ENCODE data around the gene GIPR.
A peak's percentile ranks its signal among the peaks of the same experiment; 100 is the strongest.

GIPR gene

DNA sequence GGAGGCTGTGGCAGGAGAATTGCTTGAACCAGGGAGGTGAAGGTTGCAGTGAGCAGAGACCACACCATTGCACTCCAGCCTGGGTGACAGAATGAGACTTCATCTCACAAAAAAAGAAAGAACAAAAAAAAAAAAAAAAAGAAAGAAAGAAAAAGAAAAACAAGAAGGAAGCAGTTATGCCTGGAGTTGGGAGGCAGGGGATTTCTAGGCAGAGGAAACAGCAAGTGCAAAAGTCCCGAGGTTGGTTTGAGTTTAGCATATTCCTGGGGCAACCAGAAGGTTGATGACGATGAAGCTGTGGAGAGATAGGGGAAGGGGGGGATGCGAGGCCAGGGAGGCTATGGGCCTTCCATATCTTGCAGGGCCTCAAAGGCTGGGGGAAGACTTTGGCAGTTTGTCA is 17.3 kb upstream of the GIPR start:
- Histone ChIP-seq H2BK120ac (ENCODE audit: low read depth, low read length) (no peak overlapping the region), H3K18ac (ENCODE audit: low read depth in 1 of 2, low read length in 2 of 2) (no peak overlapping the region), H3K23ac (ENCODE audit: low read length in 2 of 2) (no peak overlapping the region), H2BK5ac (ENCODE audit: low read depth, low read length, poor library complexity, severe bottlenecking) (no peak overlapping the region), H3K4ac (ENCODE audit: low read depth in 1 of 2, low read length in 2 of 2) (no peak overlapping the region), H3K4me1 (ENCODE audit: control insufficient read depth, insufficient read depth, low read depth, low read length) (peaks cover 1% of the 10 kb centered on the region), H3K79me1 (replicated peaks; ENCODE audit: low read length, poor library complexity, severe bottlenecking) (no peaks in the 10 kb centered on the region), H4K8ac (ENCODE audit: low read length) (no peak overlapping the region), H3K27me3 (ENCODE audit: control insufficient read depth in 1 of 2, insufficient read depth in 1 of 2, low read length in 2 of 2) (peaks cover 0 to 15% of the 10 kb centered on the region in 2 experiments), H3K27ac (ENCODE audit: low read length, poor library complexity, severe bottlenecking) (no peak overlapping the region), H4K91ac (ENCODE audit: low read length) (no peak overlapping the region), H3K4me2 (ENCODE audit: low read length, poor library complexity, severe bottlenecking) (no peak overlapping the region), H2BK15ac (ENCODE audit: low read depth, poor library complexity, severe bottlenecking) (no peak overlapping the region), H2AFZ (ENCODE audit: low read depth, low read length) (no peak overlapping the region), H2AK5ac (ENCODE audit: low read length, severe bottlenecking) (no peak overlapping the region), H3K4me3 (ENCODE audit: insufficient read depth in 1 of 2, low read depth in 1 of 2, low read length in 2 of 2) (no peak overlapping the region), H3K9me3 (ENCODE audit: control insufficient read depth, low read length) (no peaks in the 10 kb centered on the region), H2BK12ac (ENCODE audit: low read length in 2 of 2) (no peak overlapping the region), H3K36me3 (ENCODE audit: control insufficient read depth in 1 of 2, insufficient read depth in 2 of 2, low read depth in 1 of 2, low read length in 2 of 2) (no peaks in the 10 kb centered on the region), H3K14ac (ENCODE audit: low read length in 2 of 2) (no peak overlapping the region), H3K9ac (ENCODE audit: low read length) (no peak overlapping the region)
- 83% methylated on average over 3 of the region's 3 CpGs for WGBS
- no peak for DNase-seq

GRCh38 chr19:45653634-45654033 is 14.4 kb upstream of the GIPR start:
- no peak overlapping the region for H3K4me2 ChIP-seq (ENCODE audit: low read length, poor library complexity, severe bottlenecking)
- no peak overlapping the region for H3K4ac ChIP-seq (ENCODE audit: low read depth in 1 of 2, low read length in 2 of 2)
- H2BK120ac ChIP-seq (ENCODE audit: low read depth, low read length) = no peak overlapping the region
- no peak overlapping the region for H3K27ac ChIP-seq (ENCODE audit: low read length, poor library complexity, severe bottlenecking)
- no peak overlapping the region for H3K18ac ChIP-seq (ENCODE audit: low read depth in 1 of 2, low read length in 2 of 2)
- H3K27me3 ChIP-seq (ENCODE audit: control insufficient read depth in 1 of 2, insufficient read depth in 1 of 2, low read length in 2 of 2) = peaks cover 8 to 12% of the 10 kb centered on the region in 2 experiments
- no peak overlapping the region for H2AFZ ChIP-seq (ENCODE audit: low read depth, low read length)
- no peak overlapping the region for H3K9ac ChIP-seq (ENCODE audit: low read length)
- H3K36me3 ChIP-seq (ENCODE audit: control insufficient read depth in 1 of 2, insufficient read depth in 2 of 2, low read depth in 1 of 2, low read length in 2 of 2) = no peaks in the 10 kb centered on the region
- 51% methylated on average over 5 of the region's 5 CpGs for WGBS
- no peak overlapping the region for H2BK12ac ChIP-seq (ENCODE audit: low read length in 2 of 2)
- H2AK5ac ChIP-seq (ENCODE audit: low read length, severe bottlenecking) = no peak overlapping the region
- H4K8ac ChIP-seq (ENCODE audit: low read length) = no peak overlapping the region
- no peak overlapping the region for H3K14ac ChIP-seq (ENCODE audit: low read length in 2 of 2)
- H3K4me1 ChIP-seq (ENCODE audit: control insufficient read depth, insufficient read depth, low read depth, low read length) = peaks cover 2% of the 10 kb centered on the region
- no peak overlapping the region for H3K23ac ChIP-seq (ENCODE audit: low read length in 2 of 2)
- no peak for DNase-seq
- H4K91ac ChIP-seq (ENCODE audit: low read length) = no peak overlapping the region
- H2BK5ac ChIP-seq (ENCODE audit: low read depth, low read length, poor library complexity, severe bottlenecking) = no peak overlapping the region
- H3K79me1 ChIP-seq (replicated peaks; ENCODE audit: low read length, poor library complexity, severe bottlenecking) = no peaks in the 10 kb centered on the region
- no peak overlapping the region for H2BK15ac ChIP-seq (ENCODE audit: low read depth, poor library complexity, severe bottlenecking)
- H3K4me3 ChIP-seq (ENCODE audit: insufficient read depth in 1 of 2, low read depth in 1 of 2, low read length in 2 of 2) = no peak overlapping the region
- no peaks in the 10 kb centered on the region for H3K9me3 ChIP-seq (ENCODE audit: control insufficient read depth, low read length)

- Histone ChIP-seq H3K4me3 (ENCODE audit: insufficient read depth in 1 of 2, low read depth in 1 of 2, low read length in 2 of 2) (no peak overlapping the region), H3K79me1 (replicated peaks; ENCODE audit: low read length, poor library complexity, severe bottlenecking) (no peaks in the 10 kb centered on the region), H2BK15ac (ENCODE audit: low read depth, poor library complexity, severe bottlenecking) (no peak overlapping the region), H4K8ac (ENCODE audit: low read length) (no peak overlapping the region), H3K9me3 (ENCODE audit: control insufficient read depth, low read length) (no peaks in the 10 kb centered on the region), H3K27ac (ENCODE audit: low read length, poor library complexity, severe bottlenecking) (no peak overlapping the region), H2AFZ (ENCODE audit: low read depth, low read length) (no peak overlapping the region), H2BK12ac (ENCODE audit: low read length in 2 of 2) (no peak overlapping the region), H3K27me3 (ENCODE audit: control insufficient read depth in 1 of 2, insufficient read depth in 1 of 2, low read length in 2 of 2) (peaks cover 19 to 23% of the 10 kb centered on the region in 2 experiments), H4K91ac (ENCODE audit: low read length) (no peak overlapping the region), H2BK5ac (ENCODE audit: low read depth, low read length, poor library complexity, severe bottlenecking) (no peak overlapping the region), H3K18ac (ENCODE audit: low read depth in 1 of 2, low read length in 2 of 2) (no peak overlapping the region), H3K23ac (ENCODE audit: low read length in 2 of 2) (no peak overlapping the region), H2BK120ac (ENCODE audit: low read depth, low read length) (no peak overlapping the region), H3K4me2 (ENCODE audit: low read length, poor library complexity, severe bottlenecking) (no peak overlapping the region), H3K4me1 (ENCODE audit: control insufficient read depth, insufficient read depth, low read depth, low read length) (peaks cover 2% of the 10 kb centered on the region), H3K36me3 (ENCODE audit: control insufficient read depth in 1 of 2, insufficient read depth in 2 of 2, low read depth in 1 of 2, low read length in 2 of 2) (no peaks in the 10 kb centered on the region), H3K9ac (ENCODE audit: low read length) (no peak overlapping the region), H3K14ac (ENCODE audit: low read length in 2 of 2) (no peak overlapping the region), H3K4ac (ENCODE audit: low read depth in 1 of 2, low read length in 2 of 2) (no peak overlapping the region), H2AK5ac (ENCODE audit: low read length, severe bottlenecking) (no peak overlapping the region)
- WGBS = 90% methylated on average over 3 of the region's 3 CpGs
- DNase-seq = no peak
These were observed 12.9 kb upstream of the GIPR start for GRCh38 chr19:45655073-45655472.

DNA sequence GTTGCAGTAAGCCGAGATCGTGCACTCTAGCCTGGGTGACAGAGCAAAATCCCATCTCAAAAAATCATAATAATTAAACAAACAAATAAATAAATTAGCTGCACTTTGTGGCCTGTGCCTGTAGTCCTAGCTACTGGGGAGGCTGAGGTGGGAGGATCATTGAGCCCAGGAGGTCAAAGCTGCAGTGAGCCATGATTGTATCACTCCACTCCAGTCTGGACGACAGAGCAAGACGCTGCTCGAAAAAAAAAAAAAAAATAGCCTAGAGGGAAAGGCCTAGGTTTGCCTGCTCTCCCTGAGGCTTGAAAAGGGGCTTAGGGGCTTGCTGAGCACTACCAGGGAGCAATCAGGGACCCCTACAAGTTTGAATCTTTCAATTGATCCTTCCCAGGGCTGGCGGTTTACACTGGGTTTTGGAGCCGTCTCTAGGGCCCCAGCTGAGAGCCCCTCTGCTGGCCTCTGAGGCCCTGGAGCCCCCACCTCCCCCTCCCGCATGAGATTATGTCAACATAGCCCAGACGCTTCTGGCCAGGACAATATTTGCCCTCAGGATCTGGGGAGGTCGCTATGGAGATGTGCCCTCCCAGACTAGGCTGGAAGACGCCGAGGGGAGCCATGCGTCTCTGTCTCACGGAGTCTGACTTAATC is 10.4 kb upstream of the GIPR start:
- no peak overlapping the region for H2BK5ac ChIP-seq (ENCODE audit: low read depth, low read length, poor library complexity, severe bottlenecking)
- H3K27me3 ChIP-seq (ENCODE audit: control insufficient read depth in 1 of 2, insufficient read depth in 1 of 2, low read length in 2 of 2) = peaks cover 29 to 37% of the 10 kb centered on the region in 2 experiments
- H3K23ac ChIP-seq (ENCODE audit: low read length in 2 of 2) = no peak overlapping the region
- WGBS = 17% methylated on average over 13 of the region's 14 CpGs
- H3K4me1 ChIP-seq (ENCODE audit: control insufficient read depth, insufficient read depth, low read depth, low read length) = peaks cover 2% of the 10 kb centered on the region
- no peak overlapping the region for H4K91ac ChIP-seq (ENCODE audit: low read length)
- peak overlapping the region; percentile 49 for H4K8ac ChIP-seq (ENCODE audit: low read length)
- no peak overlapping the region for H3K4ac ChIP-seq (ENCODE audit: low read depth in 1 of 2, low read length in 2 of 2)
- no peaks in the 10 kb centered on the region for H3K36me3 ChIP-seq (ENCODE audit: control insufficient read depth in 1 of 2, insufficient read depth in 2 of 2, low read depth in 1 of 2, low read length in 2 of 2)
- no peak overlapping the region for H3K4me2 ChIP-seq (ENCODE audit: low read length, poor library complexity, severe bottlenecking)
- H3K14ac ChIP-seq (ENCODE audit: low read length in 2 of 2) = no peak overlapping the region
- H3K9ac ChIP-seq (ENCODE audit: low read length) = no peak overlapping the region
- no peak overlapping the region for H2BK15ac ChIP-seq (ENCODE audit: low read depth, poor library complexity, severe bottlenecking)
- H2BK12ac ChIP-seq (ENCODE audit: low read length in 2 of 2) = no peak overlapping the region
- no peak overlapping the region for H2AK5ac ChIP-seq (ENCODE audit: low read length, severe bottlenecking)
- H3K27ac ChIP-seq (ENCODE audit: low read length, poor library complexity, severe bottlenecking) = no peak overlapping the region
- peak overlapping the region; percentile 15 for H2BK120ac ChIP-seq (ENCODE audit: low read depth, low read length)
- no peak overlapping the region for H3K4me3 ChIP-seq (ENCODE audit: insufficient read depth in 1 of 2, low read depth in 1 of 2, low read length in 2 of 2)
- no peaks in the 10 kb centered on the region for H3K79me1 ChIP-seq (replicated peaks; ENCODE audit: low read length, poor library complexity, severe bottlenecking)
- H2AFZ ChIP-seq (ENCODE audit: low read depth, low read length) = peak overlapping the region; percentile 44
- no peaks in the 10 kb centered on the region for H3K9me3 ChIP-seq (ENCODE audit: control insufficient read depth, low read length)
- peak; percentile 58 for DNase-seq
- H3K18ac ChIP-seq (ENCODE audit: low read depth in 1 of 2, low read length in 2 of 2) = peak overlapping the region in 1 of 2 experiments; percentile 16
